Fibroblast of lung (primary cell): ENCODE measurements around the gene TSPAN3. TPM values are rescaled to one million over a fixed set of nuclear protein-coding genes. Genes with fewer than 3 reads are reported as not detected.
A peak's percentile ranks its signal among the peaks of the same experiment; 100 is the strongest.

Experiments
- DNase-seq, 2 donors: peaks; one replicate each; pipeline versions ENCODE4 v3.0.0 to v3.0.0-alpha.2; 2010; ENCODE audit warnings: low read depth in 2 of 2
- H2AFZ ChIP-seq: 2 replicates; pipeline ENCODE4 v1.5.1; 2012; ENCODE audit warnings: low read length, control low read depth, inconsistent platforms
- H3K27ac ChIP-seq: 2 replicates; pipeline ENCODE4 v1.5.1; 2011; ENCODE audit warnings: low read length, control low read depth; ENCODE audit not compliant: insufficient read depth
- H3K27me3 ChIP-seq: 2 replicates; pipeline ENCODE4 v1.5.1; 2011; ENCODE audit warnings: mild to moderate bottlenecking, low read length; ENCODE audit not compliant: control insufficient read depth, insufficient read depth
- H3K36me3 ChIP-seq: 2 replicates; pipeline ENCODE4 v1.5.1; 2011; ENCODE audit warnings: low read length; ENCODE audit not compliant: control insufficient read depth, insufficient read depth
- H3K4me1 ChIP-seq: 2 replicates; pipeline ENCODE4 v1.5.1; 2011; ENCODE audit warnings: low read length; ENCODE audit not compliant: control insufficient read depth, insufficient read depth; ENCODE audit errors: extremely low read depth
- H3K4me2 ChIP-seq: 2 replicates; pipeline ENCODE4 v1.5.1; 2011; ENCODE audit warnings: low read length, control low read depth; ENCODE audit not compliant: insufficient read depth; ENCODE audit errors: extremely low read depth
- H3K4me3 ChIP-seq, 4 experiments: fragments of 200-600 bp in 1 of 4; sonication (generic) in 1 of 4; replicated peaks in 1 of 4; 2 replicates each; pipeline ENCODE4 v1.5.1; 2011 to 2016; ENCODE audit warnings: low read length in 4 of 4, low read depth in 3 of 4, mild to moderate bottlenecking in 3 of 4, control low read depth in 2 of 4, inconsistent platforms in 1 of 4, mixed read lengths in 1 of 4; ENCODE audit not compliant: insufficient read depth in 1 of 4; ENCODE audit errors: control extremely low read depth in 1 of 4
- H3K79me2 ChIP-seq: 2 replicates; pipeline ENCODE4 v1.5.1; 2012; ENCODE audit warnings: mild to moderate bottlenecking, low read length, inconsistent platforms; ENCODE audit not compliant: control insufficient read depth, insufficient read depth
- H3K9ac ChIP-seq: 2 replicates; pipeline ENCODE4 v1.5.1; 2011; ENCODE audit warnings: mild to moderate bottlenecking, low read length, control low read depth; ENCODE audit not compliant: insufficient read depth
- H3K9me3 ChIP-seq: 2 replicates; pipeline ENCODE4 v1.5.1; 2012; ENCODE audit warnings: low read depth, low read length; ENCODE audit not compliant: control insufficient read depth, insufficient read depth
- H4K20me1 ChIP-seq: 2 replicates; pipeline ENCODE4 v1.5.1; 2011; ENCODE audit warnings: low read length; ENCODE audit not compliant: control insufficient read depth, insufficient read depth; ENCODE audit errors: extremely low read depth
- EZH2 ChIP-seq: IDR thresholded peaks from 2 replicates; pipeline ENCODE4 v1.5.1; 2012; ENCODE audit warnings: low read length, control low read depth, mild to moderate bottlenecking; ENCODE audit errors: missing control alignments
- polyA plus RNA-seq, 2 donors: library from polyadenylated mRNA; depleted of rRNA in 1 of 2; stranded (reverse) in 1 of 2; unstranded in 1 of 2; fragments of >200 nt; gene quantifications; 2 replicates each; pipeline ENCODE4 v1.2.1, GENCODE V29; 2011 to 2012; ENCODE audit warnings: missing spikeins in 1 of 2
- total RNA-seq: library from RNA; depleted of rRNA; stranded (reverse); fragments of >200 nt; gene quantifications from 2 replicates; pipeline ENCODE4 v1.2.1, GENCODE V29; 2014
- TF ChIP-seq, protein P1 (sequence below), 2 donors: IDR thresholded peaks in 1 of 2; conservative IDR thresholded peaks in 1 of 2; 1 replicate in 1 of 2; 2 replicates in 1 of 2; pipeline ENCODE4 v1.5.1; 2011 to 2012; ENCODE audit warnings: low read length in 2 of 2, control low read depth in 1 of 2, inconsistent platforms in 1 of 2, low read depth in 1 of 2, mild to moderate bottlenecking in 1 of 2

The TSPAN3 gene
- total and polyA plus RNA-seq, 2 donors (not counting 1 experiment from before 2014, with no cell fraction given), result 225 to 472 TPM

- Histone ChIP-seq H3K9me3 (no peaks in the 10 kb centered on the region), H3K27ac (no peak overlapping the region)
- DNase-seq, result no peak
These were observed 72.1 kb downstream of the TSPAN3 start for GRCh38 chr15:76998663-76999285.

GRCh38 chr15:76996526-76997401 lies 74.1 kb downstream of the TSPAN3 start:
- Histone ChIP-seq H2AFZ (peak overlapping the region; percentile 73), H3K9ac (no peak overlapping the region), H3K27ac (no peak overlapping the region), H3K36me3 (no peaks in the 10 kb centered on the region), H3K4me1 (peaks cover 8% of the 10 kb centered on the region), H3K4me3 (no peak overlapping the region), H3K79me2 (no peaks in the 10 kb centered on the region), H3K9me3 (no peaks in the 10 kb centered on the region), H3K4me2 (no peak overlapping the region), H3K27me3 (no peaks in the 10 kb centered on the region), H4K20me1 (no peaks in the 10 kb centered on the region)
- peak; percentile 12 to 44 for DNase-seq
- TF ChIP-seq, protein P1, sequence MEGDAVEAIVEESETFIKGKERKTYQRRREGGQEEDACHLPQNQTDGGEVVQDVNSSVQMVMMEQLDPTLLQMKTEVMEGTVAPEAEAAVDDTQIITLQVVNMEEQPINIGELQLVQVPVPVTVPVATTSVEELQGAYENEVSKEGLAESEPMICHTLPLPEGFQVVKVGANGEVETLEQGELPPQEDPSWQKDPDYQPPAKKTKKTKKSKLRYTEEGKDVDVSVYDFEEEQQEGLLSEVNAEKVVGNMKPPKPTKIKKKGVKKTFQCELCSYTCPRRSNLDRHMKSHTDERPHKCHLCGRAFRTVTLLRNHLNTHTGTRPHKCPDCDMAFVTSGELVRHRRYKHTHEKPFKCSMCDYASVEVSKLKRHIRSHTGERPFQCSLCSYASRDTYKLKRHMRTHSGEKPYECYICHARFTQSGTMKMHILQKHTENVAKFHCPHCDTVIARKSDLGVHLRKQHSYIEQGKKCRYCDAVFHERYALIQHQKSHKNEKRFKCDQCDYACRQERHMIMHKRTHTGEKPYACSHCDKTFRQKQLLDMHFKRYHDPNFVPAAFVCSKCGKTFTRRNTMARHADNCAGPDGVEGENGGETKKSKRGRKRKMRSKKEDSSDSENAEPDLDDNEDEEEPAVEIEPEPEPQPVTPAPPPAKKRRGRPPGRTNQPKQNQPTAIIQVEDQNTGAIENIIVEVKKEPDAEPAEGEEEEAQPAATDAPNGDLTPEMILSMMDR (conservative IDR thresholded peaks at IDR 0.05 in 1 of 2, IDR thresholded peaks at IDR 0.05 in 1 of 2; ENCODE audit: low read depth in 1 of 2, low read length in 2 of 2), result no peak
- no peak for TF ChIP-seq EZH2

More at GRCh38 chr15:76998663-76999285, 72.1 kb downstream of the TSPAN3 start:
- peaks cover 8% of the 10 kb centered on the region for H3K4me1 ChIP-seq
- H3K27me3 ChIP-seq, result no peaks in the 10 kb centered on the region
- no peaks in the 10 kb centered on the region for H4K20me1 ChIP-seq
- H3K36me3 ChIP-seq, result no peaks in the 10 kb centered on the region
- H3K4me2 ChIP-seq, result no peak overlapping the region
- H3K79me2 ChIP-seq, result no peaks in the 10 kb centered on the region
- H3K4me3 ChIP-seq, result no peak overlapping the region
- H3K9ac ChIP-seq, result no peak overlapping the region
- no peak for TF ChIP-seq EZH2
- H2AFZ ChIP-seq, result no peak overlapping the region

GRCh38 chr15:76996076-76996525 lies 74.8 kb downstream of the TSPAN3 start:
- H3K4me3 ChIP-seq, result no peak overlapping the region
- H3K4me2 ChIP-seq, result no peak overlapping the region
- H3K79me2 ChIP-seq, result no peaks in the 10 kb centered on the region
- H4K20me1 ChIP-seq, result no peaks in the 10 kb centered on the region
- no peaks in the 10 kb centered on the region for H3K9me3 ChIP-seq
- peak overlapping the region; percentile 73 for H2AFZ ChIP-seq
- TF ChIP-seq EZH2, result no peak
- TF ChIP-seq, protein P1 (conservative IDR thresholded peaks at IDR 0.05 in 1 of 2, IDR thresholded peaks at IDR 0.05 in 1 of 2; ENCODE audit: low read depth in 1 of 2, low read length in 2 of 2), result no peak
- H3K9ac ChIP-seq, result no peak overlapping the region
- no peak overlapping the region for H3K27ac ChIP-seq
- no peaks in the 10 kb centered on the region for H3K36me3 ChIP-seq
- DNase-seq, result no peak
- H3K4me1 ChIP-seq, result peaks cover 8% of the 10 kb centered on the region
- no peaks in the 10 kb centered on the region for H3K27me3 ChIP-seq
